ENCODE results near the gene KHK.

DNA sequence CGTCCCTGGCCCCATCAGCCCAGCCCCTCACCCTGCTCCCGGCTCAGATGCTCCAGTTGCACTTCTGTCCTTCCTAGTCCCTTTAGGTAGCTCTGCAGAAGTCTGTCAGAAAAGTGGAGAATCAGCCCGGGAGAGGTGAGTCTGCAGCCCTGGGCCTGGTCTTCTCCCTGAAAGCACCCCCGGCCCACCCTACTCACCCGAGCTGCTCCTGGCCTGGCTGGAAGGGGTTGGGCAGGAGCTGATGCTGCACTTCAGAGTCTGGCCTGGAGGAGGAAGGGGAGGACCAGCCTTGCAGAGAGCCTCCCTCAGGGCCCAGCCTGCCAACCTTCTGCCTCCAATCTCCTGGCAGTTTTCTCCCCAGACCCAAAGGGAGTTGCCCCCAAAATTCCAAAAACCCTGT is 15.8 kb downstream of the KHK start:
- TF ChIP-seq EZH2phosphoT487 (IDR thresholded peaks at IDR 0.05; ENCODE audit: insufficient read depth, low read depth) (no peak), EZH2 (IDR thresholded peaks at IDR 0.05; ENCODE audit: insufficient read depth, poor library complexity, severe bottlenecking) (no peak)
